Body of pancreas (tissue), 4 donors: Measurements from ENCODE around the gene DAND5.
"Not testable (repeated sequence)": the region's sequence is repeated elsewhere in the genome, so short reads cannot be mapped to it uniquely, and the experiment has no call there.

ENCODE experiments used
- CTCF ChIP-seq, 7 experiments: fragments of 450-650 bp in 4 of 7; fragments of 200-600 bp in 3 of 7; sonication (generic) in 3 of 7; IDR thresholded peaks; one replicate each; pipeline ENCODE4 v1.5.1; 2016 to 2019; ENCODE audit warnings: antibody characterized with exemption in 7 of 7
- POLR2A ChIP-seq, 3 donors: fragments of 450-650 bp; IDR thresholded peaks; one replicate each; pipeline ENCODE4 v1.6.1; 2016; ENCODE audit warnings: antibody characterized with exemption in 3 of 3, mild to moderate bottlenecking in 2 of 3

- not testable (repeated sequence) for TF ChIP-seq CTCF, POLR2A (IDR thresholded peaks at IDR 0.05)
Observed at GRCh38 chr19:12955575-12955974, 13.8 kb upstream of the DAND5 start.
